CD1c-positive myeloid dendritic cell (primary cell): ENCODE results near the gene PLEKHN1.
"Not testable (repeated sequence)": the region's sequence is repeated elsewhere in the genome, so short reads cannot be mapped to it uniquely, and the experiment has no call there.

Experiments used
- DNase-seq: peaks from one replicate; pipeline ENCODE4 v3.0.0-alpha.2; 2016; ENCODE audit errors: extremely low spot score

PLEKHN1 gene

GRCh38 chr1:995665-996633 is 29.7 kb downstream of the PLEKHN1 start:
- no peak for DNase-seq

- DNase-seq = no peak
Observed at GRCh38 chr1:996851-997712, 30.8 kb downstream of the PLEKHN1 start.

- no peak for DNase-seq
Observed at GRCh38 chr1:997713-997992, 31.4 kb downstream of the PLEKHN1 start.

GRCh38 chr1:997993-998744 is 31.9 kb downstream of the PLEKHN1 start:
- no peak for DNase-seq

GRCh38 chr1:998745-998994 is 32.4 kb downstream of the PLEKHN1 start:
- DNase-seq = no peak

- no peak for DNase-seq
Observed at GRCh38 chr1:998995-999724, 32.9 kb downstream of the PLEKHN1 start.

- peak; percentile 73 for DNase-seq
Observed at GRCh38 chr1:999725-1000356, 33.6 kb downstream of the PLEKHN1 start, which contains the start of gene HES4. Gene HES4, minus strand, starts transcription at chr1:1000097. Its CDS starts 124 bp downstream, at chr1:999973.

- peak; percentile 72 for DNase-seq
Observed at GRCh38 chr1:1000357-1001056, 34.2 kb downstream of the PLEKHN1 start.

- no peak for DNase-seq
Observed at GRCh38 chr1:1001057-1001783, 34.9 kb downstream of the PLEKHN1 start.

GRCh38 chr1:1003618-1004419 is 37.5 kb downstream of the PLEKHN1 start:
- DNase-seq = no peak

GRCh38 chr1:1004420-1004779 is 38.1 kb downstream of the PLEKHN1 start:
- no peak for DNase-seq

- peak; percentile 42 for DNase-seq
Observed at GRCh38 chr1:1004780-1005697, 38.8 kb downstream of the PLEKHN1 start.

GRCh38 chr1:1005774-1006304 is 39.6 kb downstream of the PLEKHN1 start:
- no peak for DNase-seq

- DNase-seq = no peak
Observed at GRCh38 chr1:1006305-1007159, 40.2 kb downstream of the PLEKHN1 start.

- DNase-seq = not testable (repeated sequence)
Observed at GRCh38 chr1:1010131-1010530, 43.8 kb downstream of the PLEKHN1 start.

GRCh38 chr1:1011396-1011949 is 45.2 kb downstream of the PLEKHN1 start:
- DNase-seq = no peak
